T47D (cell line): ENCODE data around the gene PLCG2.
"Not testable (repeated sequence)": the region's sequence is repeated elsewhere in the genome, so short reads cannot be mapped to it uniquely, and the experiment has no call there.

Experiments
- DNase-seq, 2 experiments: peaks; one replicate each; pipeline versions ENCODE4 v3.0.0 to v3.0.0-alpha.2; 2011 to 2012; ENCODE audit warnings: low read depth in 1 of 2, low spot score in 1 of 2
- JUND ChIP-seq: IDR thresholded peaks from 2 replicates; pipeline ENCODE4 v1.6.1; 2012; ENCODE audit warnings: low read depth
- in situ Hi-C: cut with HindIII; loops from 2 replicates; pipeline ENCODE4 v1.10.0; 2016; ENCODE audit warnings: low sequenced_read_pairs, low pct_unique_long_range_greater_than_20kb

PLCG2 gene

DNA sequence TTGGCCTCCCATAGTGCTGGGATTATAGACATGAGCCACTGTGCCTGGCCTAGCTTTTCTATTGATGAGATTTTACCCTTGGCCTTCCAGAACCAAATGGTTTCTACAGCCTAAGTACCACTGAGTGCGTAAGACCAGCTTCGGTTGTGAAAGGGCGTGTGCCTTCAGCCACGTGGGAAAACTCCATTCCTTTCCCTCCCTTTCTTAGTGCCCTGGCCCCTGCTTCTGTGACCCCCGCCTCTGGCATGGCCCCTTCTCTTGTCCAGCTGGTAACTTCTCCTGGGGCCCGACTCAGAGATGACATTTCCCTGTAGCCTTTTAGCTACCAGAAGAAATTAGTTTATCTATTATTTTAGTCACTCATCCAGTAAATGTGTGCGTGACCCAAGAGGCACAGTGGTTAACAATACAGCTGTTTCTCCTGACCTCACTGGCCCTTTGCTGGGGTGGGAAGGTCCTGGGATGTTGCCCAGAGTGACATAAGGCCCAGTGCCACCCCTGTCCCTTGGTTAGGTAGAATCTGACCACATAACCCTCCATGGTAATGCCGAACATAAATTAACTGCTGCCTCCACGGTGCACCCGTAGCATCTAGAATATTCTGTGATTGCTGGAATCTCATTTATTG, 97.3 kb downstream of the PLCG2 start:
- DNase-seq: no peak
- TF ChIP-seq JUND: no peak
- in situ Hi-C loops: no loop called here

DNA sequence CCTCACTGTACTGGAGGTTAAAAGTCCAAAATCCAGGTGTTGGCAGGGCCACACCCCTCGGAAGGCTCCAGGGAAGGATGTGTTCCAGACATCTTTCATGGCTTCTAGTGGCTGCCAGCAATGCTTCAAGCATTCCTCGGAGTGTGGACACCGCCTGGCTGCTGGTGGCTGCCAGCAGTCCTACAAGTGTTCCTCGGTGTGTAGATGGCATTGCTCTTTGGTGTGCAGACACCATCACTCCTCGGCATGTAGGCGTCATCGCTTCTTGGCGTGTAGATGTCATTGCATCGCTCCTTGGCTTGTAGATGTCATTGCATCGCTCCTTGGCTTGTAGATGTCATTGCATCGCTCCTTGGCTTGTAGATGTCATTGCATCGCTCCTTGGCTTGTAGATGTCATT, 98.4 kb downstream of the PLCG2 start:
- DNase-seq, in situ Hi-C loops: not testable (repeated sequence)

DNA sequence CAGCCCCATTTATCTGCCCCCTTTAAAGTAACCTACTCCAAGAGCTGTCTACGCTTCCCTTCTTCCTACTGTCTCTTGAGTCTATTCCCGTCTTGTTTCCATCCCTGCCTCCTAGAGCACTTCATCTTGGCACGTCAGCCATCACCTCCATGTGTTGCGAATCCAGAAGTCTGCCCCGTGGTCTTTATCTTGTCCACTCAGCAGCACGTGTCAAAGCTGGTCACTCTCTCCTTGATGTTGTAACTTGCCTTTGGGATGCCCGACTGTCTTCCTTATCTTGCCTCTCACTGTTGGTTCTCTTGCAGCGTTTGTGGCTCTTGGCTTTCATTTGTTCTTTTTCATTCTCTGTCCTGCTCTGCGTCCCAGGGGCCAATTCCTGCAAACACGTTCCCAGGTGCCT, 99.4 kb downstream of the PLCG2 start:
- DNase-seq: no peak
- no peak for TF ChIP-seq JUND
- in situ Hi-C loops: no loop called here

DNA sequence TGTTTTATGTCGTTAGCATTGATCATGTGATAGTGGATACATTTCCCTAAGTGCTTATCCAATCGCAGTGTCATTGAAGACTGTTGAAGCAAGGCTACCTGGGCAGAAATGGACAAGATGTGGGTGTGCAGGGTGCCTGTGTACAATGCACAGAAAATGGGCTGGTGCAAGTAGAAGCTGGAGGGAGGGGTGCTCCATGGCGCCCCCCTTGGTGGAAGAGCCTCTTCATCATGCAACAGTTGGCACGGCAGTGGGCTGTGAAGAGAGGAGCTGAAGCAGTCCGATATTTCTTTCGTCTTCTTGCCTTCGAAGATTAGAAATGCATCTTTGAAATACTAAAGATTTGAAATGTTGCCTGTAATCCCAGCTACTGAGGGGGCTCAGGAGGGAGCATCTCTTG, 100.5 kb downstream of the PLCG2 start:
- in situ Hi-C loops: no loop called here
- no peak for TF ChIP-seq JUND
- DNase-seq: peak in 1 of 2 experiments; percentile 33

DNA sequence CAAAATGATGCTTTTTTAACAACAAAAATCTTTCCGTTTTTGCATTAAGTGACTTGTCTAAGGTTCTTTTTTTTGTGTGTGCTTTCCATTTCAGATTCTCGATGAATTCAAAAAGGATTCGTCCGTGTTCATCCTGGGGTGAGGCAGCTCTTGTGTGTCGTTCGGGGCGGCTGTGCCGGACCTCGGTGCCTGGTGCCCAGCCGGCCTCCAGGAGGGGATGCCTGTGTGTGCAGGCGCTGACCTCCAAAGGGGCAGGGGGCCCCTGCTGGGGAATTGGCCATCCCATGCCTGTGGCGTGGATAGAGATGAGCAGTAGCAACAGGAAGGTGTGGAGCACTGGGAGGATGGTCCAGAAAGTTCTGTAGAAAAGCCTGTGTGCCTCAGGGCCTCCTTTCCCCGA, 101.7 kb downstream of the PLCG2 start:
- no peak for DNase-seq
- no peak for TF ChIP-seq JUND
- in situ Hi-C loops: no loop called here

DNA sequence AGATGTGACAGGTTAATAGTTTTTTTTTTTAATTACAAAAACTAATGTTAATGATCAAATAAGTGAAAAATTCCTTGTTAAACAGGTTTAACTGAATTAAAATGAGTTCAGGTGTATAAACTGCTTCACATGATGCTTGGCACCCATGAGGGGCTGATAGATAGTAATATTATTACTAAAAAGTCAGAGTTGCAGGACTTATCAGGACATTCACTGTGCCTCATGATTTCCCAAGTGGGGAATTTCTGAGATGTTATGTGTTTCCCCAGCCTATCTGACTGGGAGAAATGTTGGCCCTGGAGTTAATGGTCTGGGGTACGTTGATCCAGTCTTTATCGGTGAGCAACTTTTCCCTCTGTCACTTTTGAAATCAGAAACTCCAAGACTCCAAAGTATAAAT, 102.1 kb downstream of the PLCG2 start:
- DNase-seq: no peak
- in situ Hi-C loops: no loop called here
- no peak for TF ChIP-seq JUND

DNA sequence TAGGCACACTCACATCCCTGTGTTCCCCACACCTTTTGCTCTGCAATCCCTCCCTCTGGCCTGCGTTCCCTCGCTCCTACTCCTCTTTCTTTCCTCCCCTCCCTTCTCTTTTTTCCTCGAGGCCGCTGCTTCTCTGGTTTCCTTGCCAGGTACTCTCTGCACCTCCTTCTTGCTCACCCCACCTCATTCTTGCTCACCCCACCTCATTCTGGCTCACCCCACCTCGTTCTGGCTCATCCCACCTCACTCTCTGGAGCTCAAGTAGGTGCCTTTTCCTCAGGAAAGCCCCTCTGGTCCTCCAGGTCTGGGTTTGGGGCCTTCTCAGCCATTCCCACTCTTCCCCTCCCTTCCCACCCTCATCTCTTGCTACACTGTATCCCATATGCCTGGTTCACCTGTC, 103.5 kb downstream of the PLCG2 start:
- no peak for DNase-seq
- TF ChIP-seq JUND: no peak
- in situ Hi-C loops: no loop called here

DNA sequence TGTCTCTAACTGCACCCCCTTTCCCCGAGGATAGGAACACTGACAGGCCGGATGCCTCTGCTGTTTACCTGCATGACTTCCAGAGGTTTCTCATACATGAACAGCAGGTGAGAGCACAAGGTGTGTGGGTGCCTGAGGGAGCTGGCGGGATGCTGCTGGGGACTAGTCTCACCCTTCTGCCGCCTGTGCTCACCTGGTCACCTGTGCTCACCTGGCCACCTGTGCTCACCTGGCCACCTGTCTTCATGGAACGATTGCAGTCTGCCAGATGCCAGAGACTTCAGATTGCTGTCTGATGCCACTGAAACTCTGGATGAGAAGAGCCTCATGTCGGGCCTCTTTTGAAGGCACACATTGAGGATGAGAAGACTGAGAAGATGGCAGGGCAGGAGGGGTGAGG, 104.1 kb downstream of the PLCG2 start:
- TF ChIP-seq JUND: no peak
- no peak for DNase-seq
- in situ Hi-C loops: no loop called here

DNA sequence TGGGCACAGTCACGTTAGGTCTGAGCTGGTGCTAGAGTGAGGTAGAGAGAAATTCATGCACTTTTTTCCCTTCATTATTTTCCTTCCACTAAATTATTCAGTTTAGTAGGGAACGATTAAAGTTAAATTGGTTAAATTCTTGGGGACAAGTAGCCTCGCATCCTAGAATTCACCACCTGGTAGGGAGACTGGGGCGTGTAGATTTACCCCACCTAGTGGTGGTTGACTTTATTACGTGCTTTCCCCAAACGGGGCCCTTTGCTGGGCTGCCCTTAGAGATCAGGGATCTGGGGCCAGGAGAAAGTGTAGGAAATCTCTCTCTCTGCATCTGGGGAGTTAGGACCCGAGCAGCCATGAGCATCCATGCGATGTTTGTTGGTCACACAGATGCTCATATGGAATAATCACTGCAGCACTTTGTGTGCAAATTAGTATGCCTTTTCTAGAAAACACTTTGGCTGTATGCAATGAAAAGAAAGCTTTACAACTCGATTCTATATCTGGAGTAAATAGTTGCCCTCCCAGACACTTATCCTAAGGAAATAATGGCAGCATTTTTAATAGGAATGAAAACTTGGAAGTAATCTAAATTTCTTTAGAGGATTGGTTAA, 107.0 kb downstream of the PLCG2 start:
- no peak for TF ChIP-seq JUND
- in situ Hi-C loops: no loop called here
- DNase-seq: peak; percentile 65 to 71

DNA sequence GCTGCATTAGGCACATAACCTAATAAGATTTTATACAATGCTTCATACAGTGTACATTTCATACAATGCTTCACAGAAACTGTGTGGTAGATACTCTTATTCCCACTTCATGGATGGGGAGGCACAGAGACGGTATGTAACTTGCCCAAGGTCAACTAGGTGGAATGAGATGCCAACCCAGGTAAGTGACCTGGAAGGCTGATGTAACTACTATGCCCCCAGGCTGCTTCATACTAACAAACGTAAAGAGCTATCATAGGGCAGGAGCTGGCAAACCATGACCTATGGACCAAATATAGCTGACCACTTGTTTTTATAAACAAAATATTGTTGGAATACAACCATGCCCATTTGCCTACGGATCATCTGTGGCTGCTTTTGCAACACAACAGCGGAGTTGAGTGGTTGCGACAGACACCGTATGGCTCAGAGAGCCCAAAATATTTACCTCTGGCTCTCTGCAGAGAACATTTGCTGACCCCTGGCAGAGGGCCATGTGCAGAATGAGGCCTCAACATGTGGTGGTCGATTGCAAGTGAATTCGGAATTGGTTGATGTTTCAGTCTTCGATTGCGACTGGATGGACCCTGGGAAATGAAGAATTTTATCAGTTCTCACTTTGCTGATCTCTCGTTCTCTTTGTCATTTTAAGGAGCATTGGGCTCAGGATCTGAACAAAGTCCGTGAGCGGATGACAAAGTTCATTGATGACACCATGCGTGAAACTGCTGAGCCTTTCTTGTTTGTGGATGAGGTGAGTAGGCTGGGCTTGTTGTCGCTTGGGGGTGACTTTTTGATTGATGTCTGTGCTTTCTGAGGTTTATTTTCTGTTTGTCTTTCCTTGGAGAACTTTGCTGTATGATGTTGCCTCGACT, 109.7 kb downstream of the PLCG2 start:
- TF ChIP-seq JUND: no peak
- in situ Hi-C loops: no loop called here

DNA sequence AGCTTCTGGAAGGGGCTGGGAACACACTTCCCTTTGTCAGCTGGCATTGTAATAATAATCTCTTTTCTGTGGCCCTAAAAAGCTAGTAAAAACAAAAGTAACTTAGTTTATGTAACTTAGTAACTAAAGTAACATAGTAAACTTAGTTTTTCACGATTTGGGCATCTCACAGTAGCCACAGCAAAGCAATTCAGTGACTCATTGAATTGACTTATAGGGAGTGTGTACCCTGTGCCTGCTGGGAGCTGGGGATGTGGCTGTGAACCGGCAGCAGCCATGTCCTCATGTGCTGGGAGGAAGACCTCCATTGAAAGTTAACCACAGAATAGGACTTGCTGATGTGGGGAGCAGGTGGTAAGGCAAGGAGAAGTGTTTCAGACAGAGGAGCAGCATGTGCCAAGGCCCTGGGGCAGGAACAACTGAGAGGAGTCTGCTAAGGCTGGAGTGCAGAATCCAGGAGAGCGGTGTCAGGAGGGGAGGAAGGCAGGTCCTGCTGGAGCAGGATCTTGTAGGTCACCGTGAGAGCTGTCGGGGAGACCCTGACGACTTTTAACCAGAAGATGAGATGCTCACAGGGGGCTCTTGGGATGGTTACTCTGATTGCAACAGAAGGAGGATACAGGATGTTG, 112.8 kb downstream of the PLCG2 start:
- in situ Hi-C loops: no loop called here

More for the DNA sequence above, 109.7 kb downstream of the PLCG2 start:
- peak in 1 of 2 experiments; percentile 44 for DNase-seq

DNA sequence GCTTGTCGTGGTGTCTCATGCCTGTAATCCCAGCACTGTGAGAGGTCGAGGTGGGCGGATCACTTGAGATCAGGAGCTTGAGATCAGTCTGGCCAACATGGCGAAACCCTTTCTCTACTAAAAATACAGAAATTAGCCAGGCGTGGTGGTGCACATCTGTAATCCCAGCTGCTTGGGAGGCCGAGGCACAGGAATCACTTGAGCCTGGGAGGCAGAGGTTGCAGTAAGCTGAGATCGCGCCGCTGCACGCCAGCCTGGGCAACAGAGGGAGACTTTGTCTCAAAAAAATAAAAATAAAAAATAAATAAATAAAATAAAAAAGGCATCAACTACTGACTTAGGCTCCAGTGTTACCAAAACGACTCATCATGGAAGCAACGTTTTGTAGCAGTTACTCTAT, 115.5 kb downstream of the PLCG2 start:
- DNase-seq: no peak
- in situ Hi-C loops: no loop called here
- no peak for TF ChIP-seq JUND

More for the DNA sequence above, 112.8 kb downstream of the PLCG2 start:
- TF ChIP-seq JUND: no peak
- DNase-seq: no peak

DNA sequence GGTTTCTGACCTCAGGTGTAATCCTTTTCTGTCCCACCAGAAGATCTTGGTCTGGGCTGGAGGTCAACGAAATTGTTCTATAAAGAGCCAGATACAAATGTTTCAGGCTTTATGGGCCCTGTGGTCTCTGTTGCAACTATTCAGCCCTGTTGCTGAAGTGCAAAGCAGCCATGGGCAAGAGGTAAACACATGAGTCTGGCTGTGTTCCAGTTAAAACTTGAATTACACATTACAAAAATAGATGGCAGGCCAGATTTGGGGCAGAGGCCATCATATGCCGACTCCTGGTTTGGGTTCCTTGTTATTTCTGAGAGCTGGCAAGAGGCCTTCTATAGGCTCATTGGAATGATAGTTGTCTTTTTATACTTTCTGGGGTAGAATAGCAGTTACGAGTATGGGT, 117.8 kb downstream of the PLCG2 start:
- TF ChIP-seq JUND: no peak
- in situ Hi-C loops: no loop called here
- no peak for DNase-seq
